Lower lobe of right lung (tissue), 2 donors: ENCODE results near the gene DTNB. TPM values are rescaled to one million over a fixed set of nuclear protein-coding genes. Genes with fewer than 3 reads are reported as not detected.

Source experiments
- ATAC-seq, 2 donors: fragments of 200-7000 bp; cut with Tn5 transposase; one replicate each; pipeline ENCODE4 v1.9.1; 2020 to 2022; ENCODE audit warnings: mild to moderate bottlenecking in 2 of 2, moderate library complexity in 2 of 2
- DNase-seq: peaks from one replicate; pipeline ENCODE4 v3.0.0-alpha.2; 2020
- H3K27ac ChIP-seq: fragments of 200-600 bp; one replicate; pipeline ENCODE4 v1.8.0; 2022
- H3K27me3 ChIP-seq: fragments of 200-600 bp; one replicate; pipeline ENCODE4 v1.8.0; 2022; ENCODE audit warnings: low read depth
- H3K36me3 ChIP-seq: fragments of 200-600 bp; one replicate; pipeline ENCODE4 v1.8.0; 2022; ENCODE audit warnings: mild to moderate bottlenecking
- H3K4me1 ChIP-seq: fragments of 200-600 bp; one replicate; pipeline ENCODE4 v1.8.0; 2022
- H3K4me3 ChIP-seq: fragments of 200-600 bp; one replicate; pipeline ENCODE4 v1.8.0; 2022; ENCODE audit warnings: mild to moderate bottlenecking
- H3K9me3 ChIP-seq: fragments of 200-600 bp; one replicate; pipeline ENCODE4 v1.8.0; 2022
- CTCF ChIP-seq: fragments of 200-600 bp; IDR thresholded peaks from one replicate; pipeline ENCODE4 v1.8.0; 2022; ENCODE audit warnings: antibody characterized with exemption, mild to moderate bottlenecking
- intact Hi-C: fragments of 100-400 bp; cut with DNase I; formaldehyde crosslinking; loops from one replicate; pipeline ENCODE4 v1.11.0; 2022
- total RNA-seq: library from RNA; stranded (reverse); fragmentation: NEBNext Ultra II Directional; extraction: Animal tissue kit (Norgen Biotek cat#: 25700); gene quantifications from one replicate; pipeline ENCODE4 v1.2.1, GENCODE V29; 2021
- donor health status: DM: no; HTN: yes; CAD: no; lungs with severe emphysema.

DTNB gene
- total RNA-seq, 1 donor from 2014 or later, result 32.9 TPM

- Histone ChIP-seq H3K4me3 (no peak overlapping the region), H3K4me1 (no peaks in the 10 kb centered on the region), H3K27me3 (no peaks in the 10 kb centered on the region), H3K9me3 (no peaks in the 10 kb centered on the region), H3K36me3 (peaks cover 1% of the 10 kb centered on the region), H3K27ac (no peak overlapping the region)
- ATAC-seq (no peak), DNase-seq (no peak)
- no peak for TF ChIP-seq CTCF
- intact Hi-C loops, result no loop called here
Observed at GRCh38 chr2:25617948-25618646, 55.3 kb downstream of the DTNB start.

- intact Hi-C loops, result no loop called here
- DNase-seq (no peak), ATAC-seq (no peak)
- no peak for TF ChIP-seq CTCF
- Histone ChIP-seq H3K4me1 (no peaks in the 10 kb centered on the region), H3K9me3 (no peaks in the 10 kb centered on the region), H3K4me3 (no peak overlapping the region), H3K27ac (no peak overlapping the region), H3K27me3 (no peaks in the 10 kb centered on the region), H3K36me3 (no peaks in the 10 kb centered on the region)
Observed at GRCh38 chr2:25615920-25616319, 57.5 kb downstream of the DTNB start.

GRCh38 chr2:25615386-25615785, 58.0 kb downstream of the DTNB start:
- H3K27ac ChIP-seq, result no peak overlapping the region
- ATAC-seq (no peak), DNase-seq (no peak)
- no peaks in the 10 kb centered on the region for H3K4me1 ChIP-seq
- no peak for TF ChIP-seq CTCF
- intact Hi-C loops, result no loop called here
- no peaks in the 10 kb centered on the region for H3K36me3 ChIP-seq
- H3K4me3 ChIP-seq, result no peak overlapping the region
- H3K27me3 ChIP-seq, result no peaks in the 10 kb centered on the region
- no peaks in the 10 kb centered on the region for H3K9me3 ChIP-seq

GRCh38 chr2:25614711-25615110, 58.7 kb downstream of the DTNB start:
- H3K27ac ChIP-seq, result no peak overlapping the region
- H3K4me3 ChIP-seq, result no peak overlapping the region
- no peak for TF ChIP-seq CTCF
- H3K9me3 ChIP-seq, result no peaks in the 10 kb centered on the region
- no peaks in the 10 kb centered on the region for H3K4me1 ChIP-seq
- H3K27me3 ChIP-seq, result no peaks in the 10 kb centered on the region
- DNase-seq, result no peak
- ATAC-seq, result no peak
- intact Hi-C loops, result no loop called here
- no peaks in the 10 kb centered on the region for H3K36me3 ChIP-seq

- DNase-seq, result no peak
- intact Hi-C loops, result no loop called here
- H3K4me3 ChIP-seq, result no peak overlapping the region
- no peak overlapping the region for H3K27ac ChIP-seq
- TF ChIP-seq CTCF, result no peak
- H3K27me3 ChIP-seq, result no peaks in the 10 kb centered on the region
- H3K36me3 ChIP-seq, result no peaks in the 10 kb centered on the region
- H3K4me1 ChIP-seq, result no peaks in the 10 kb centered on the region
- H3K9me3 ChIP-seq, result no peaks in the 10 kb centered on the region
- no peak for ATAC-seq
Observed at GRCh38 chr2:25608718-25609117, 64.7 kb downstream of the DTNB start.
